HG02610 (cell line): Measurements from ENCODE around the gene LCTL.
"Not testable (repeated sequence)": the region's sequence is repeated elsewhere in the genome, so short reads cannot be mapped to it uniquely, and the experiment has no call there.

Source experiments
- ATAC-seq: cut with Tn5 transposase; IDR thresholded peaks from one replicate; pipeline ENCODE4 v1.9.1; 2021; ENCODE audit warnings: mild to moderate bottlenecking, moderate library complexity; ENCODE audit not compliant: unreplicated experiment

The LCTL gene

DNA sequence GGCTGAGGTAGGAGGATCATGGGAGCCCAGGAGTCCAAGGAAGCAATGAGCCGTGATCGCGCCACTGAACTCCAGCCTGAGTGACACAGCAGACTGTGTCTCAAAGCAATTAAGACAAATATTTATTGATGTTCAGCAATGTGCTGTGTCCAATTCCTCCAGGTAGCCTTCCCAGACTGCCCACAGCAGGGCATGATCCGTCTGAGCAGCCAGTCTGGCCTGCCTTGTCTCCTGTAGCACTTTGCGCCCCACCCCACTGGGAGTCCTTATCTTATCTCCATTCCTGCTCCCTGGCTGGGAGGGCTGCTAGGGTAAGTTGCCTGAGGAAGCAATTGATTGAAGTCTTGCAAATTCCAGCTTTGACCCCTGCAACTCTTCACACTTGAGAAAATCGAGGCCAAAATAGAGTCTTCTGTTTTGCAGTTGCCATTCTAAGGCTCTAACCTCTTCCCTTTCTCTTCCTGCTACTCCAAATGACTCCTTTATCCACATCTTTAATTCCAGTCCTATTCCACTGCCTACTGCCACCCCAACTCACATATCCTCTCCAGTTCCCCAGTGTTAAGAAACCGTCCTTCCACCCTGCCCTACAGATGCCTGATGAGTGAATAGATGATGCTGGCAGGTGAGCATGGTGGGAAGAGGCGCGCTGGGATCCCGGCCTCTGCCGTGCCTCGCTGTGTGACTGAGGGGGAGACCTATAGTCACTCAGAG lies 26.9 kb upstream of the LCTL start:
- no peak for ATAC-seq

DNA sequence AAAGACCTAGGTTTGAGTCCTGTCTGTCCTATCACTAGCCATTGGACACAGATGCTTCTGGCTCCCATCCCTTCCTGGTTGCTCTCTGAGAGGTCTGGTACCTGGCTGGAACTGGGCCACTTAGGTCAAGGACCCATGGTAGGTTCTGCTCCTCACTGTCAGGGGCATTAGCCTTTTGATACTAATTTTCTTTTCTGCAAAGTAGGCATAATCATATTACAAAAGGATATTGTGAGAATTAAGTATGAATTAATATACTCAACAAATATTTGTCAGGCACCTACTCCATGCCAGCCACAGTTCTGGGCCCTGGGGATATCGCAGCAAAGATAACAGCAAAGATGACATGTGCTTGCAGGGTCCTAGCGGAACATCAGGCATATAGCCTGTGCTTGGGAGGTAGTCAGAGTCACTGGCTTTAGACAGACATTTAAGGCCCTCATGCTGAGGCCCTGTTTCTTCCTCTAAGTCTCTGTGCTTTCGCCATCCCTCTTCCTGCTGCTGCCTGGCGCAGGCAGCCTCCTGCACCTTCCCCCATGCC lies 25.6 kb upstream of the LCTL start:
- ATAC-seq = no peak

GRCh38 chr15:66590435-66590834 lies 24.6 kb upstream of the LCTL start:
- ATAC-seq = no peak

DNA sequence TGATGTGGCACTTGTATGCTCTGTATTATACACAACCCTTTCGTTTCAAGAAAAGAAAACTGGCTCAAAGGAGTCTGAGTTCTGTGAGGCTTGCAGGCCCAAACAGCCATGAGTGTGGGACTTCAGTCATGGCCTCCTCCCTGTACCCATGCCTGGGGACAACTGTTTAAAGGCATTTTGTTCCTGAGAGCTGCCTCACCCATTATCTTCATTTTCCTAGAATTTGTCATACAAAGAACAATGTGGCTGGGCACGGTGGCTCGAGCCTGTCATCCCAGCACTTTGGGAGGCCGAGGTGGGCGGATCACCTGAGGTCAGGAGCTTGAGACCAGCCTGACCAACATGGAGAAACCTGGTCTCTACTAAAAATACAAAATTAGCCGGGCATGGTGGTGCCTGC lies 23.6 kb upstream of the LCTL start:
- ATAC-seq = not testable (repeated sequence)

DNA sequence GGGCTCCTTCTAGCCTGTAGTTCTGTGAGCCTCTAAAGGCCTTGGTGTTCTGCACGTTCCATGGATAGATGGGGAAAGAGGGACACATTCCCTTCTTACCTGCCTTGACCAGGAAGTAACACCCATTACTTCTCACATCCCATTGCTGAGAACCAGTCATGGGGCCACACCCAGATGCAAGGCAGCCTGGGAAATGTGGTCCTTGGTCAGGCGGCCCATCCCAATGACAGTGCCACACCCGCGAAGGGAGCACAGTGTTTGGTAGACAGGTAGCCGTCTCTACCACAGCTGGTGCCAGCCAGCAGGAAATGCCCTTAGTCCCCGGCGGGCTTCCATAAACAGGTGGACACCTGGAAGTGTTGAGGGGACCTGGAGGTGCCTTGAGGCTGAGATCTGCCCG lies 23.2 kb upstream of the LCTL start:
- no peak for ATAC-seq

- ATAC-seq = no peak
Measured at GRCh38 chr15:66588537-66588936, 22.7 kb upstream of the LCTL start.

- ATAC-seq = no peak
Measured at GRCh38 chr15:66587749-66588148, 22.0 kb upstream of the LCTL start.

GRCh38 chr15:66587020-66587419 lies 21.2 kb upstream of the LCTL start:
- ATAC-seq = no peak

DNA sequence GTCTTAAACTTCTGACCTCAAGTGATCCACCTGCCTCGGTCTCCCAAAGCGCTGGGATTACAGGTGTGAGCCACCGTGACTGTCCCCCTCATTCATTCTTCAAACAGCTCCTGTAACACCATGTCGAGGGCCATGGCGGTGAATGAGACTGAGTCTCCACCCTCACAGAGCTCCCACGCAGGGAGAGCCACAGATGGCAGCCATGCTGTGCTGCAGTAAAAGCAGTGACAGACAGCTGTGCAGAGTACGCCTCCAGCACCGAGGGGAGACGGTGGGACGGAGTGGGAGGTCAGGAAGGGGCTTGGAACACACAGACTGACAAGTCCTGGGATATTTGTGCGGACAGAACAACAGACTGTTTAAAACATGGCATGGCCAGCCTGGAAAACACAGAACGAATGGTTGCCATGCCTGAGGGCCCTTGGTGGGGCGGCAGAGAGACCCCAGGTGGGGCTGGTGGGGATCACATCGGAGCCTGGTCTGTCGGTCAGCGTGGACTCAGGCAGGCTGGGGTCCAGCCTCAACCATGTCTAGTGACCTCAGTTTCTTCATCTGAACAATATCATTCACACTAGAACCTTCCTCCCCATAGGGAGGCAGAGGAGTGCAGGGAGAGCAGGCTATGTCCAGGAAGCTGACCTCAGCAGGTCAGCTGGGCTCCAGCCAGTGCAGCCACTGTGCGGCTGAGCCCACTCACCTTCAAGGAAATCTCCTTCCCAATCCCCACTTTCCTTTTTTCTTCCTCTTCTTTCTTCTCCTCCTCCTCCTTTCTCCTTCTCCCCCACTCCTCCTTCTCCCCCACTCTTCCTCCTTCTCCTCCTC lies 20.6 kb upstream of the LCTL start:
- no peak for ATAC-seq

DNA sequence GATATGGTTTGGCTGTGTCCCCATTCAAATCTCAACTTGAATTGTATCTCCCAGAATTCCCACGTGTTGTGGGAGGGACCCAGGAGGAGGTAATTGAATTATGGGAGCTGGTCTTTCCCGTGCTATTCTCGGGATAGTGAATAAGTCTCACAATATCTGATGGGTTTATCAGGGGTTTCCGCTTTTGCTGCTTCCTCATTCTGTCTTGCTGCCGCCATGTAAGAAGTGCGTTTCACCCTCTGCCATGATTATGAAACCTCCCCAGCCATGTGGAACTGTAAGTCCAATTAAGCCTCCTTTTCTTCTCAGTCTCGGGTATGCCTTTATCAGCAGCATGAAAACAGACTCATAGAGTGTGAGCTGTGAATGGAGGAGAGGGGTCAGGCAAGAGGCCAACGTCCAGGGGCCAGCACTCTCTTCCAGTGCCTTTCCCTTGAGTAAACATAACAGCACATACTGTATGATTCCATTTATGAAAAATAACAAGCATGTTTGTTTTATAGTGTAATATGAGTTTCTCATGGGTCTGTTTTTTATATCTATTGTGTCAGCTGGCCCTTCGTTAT lies 16.3 kb upstream of the LCTL start:
- ATAC-seq = no peak

- no peak for ATAC-seq
Measured at GRCh38 chr15:66580643-66581042, 14.8 kb upstream of the LCTL start.

GRCh38 chr15:66578286-66578875 lies 12.6 kb upstream of the LCTL start:
- no peak for ATAC-seq

DNA sequence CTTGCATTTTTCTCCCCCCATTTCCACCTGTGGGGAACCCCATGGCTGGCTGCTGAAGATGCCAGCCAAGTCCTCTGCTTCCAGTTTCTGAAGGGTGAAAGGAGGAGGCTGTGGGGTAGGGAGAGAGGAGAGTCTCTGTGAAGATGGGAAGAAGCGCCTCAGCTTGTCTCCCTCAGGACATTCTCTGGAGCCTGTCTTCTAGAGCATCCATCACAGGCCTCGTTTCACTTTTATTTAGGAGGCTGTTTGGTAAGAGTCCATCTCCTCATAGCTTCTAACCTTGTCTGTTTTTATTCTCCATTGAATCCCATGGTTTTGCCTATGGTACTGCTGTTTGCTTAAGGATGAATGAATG lies 8.8 kb upstream of the LCTL start:
- ATAC-seq = no peak

GRCh38 chr15:66573719-66574595 lies 8.2 kb upstream of the LCTL start:
- ATAC-seq = no peak

GRCh38 chr15:66573348-66573718 lies 7.5 kb upstream of the LCTL start:
- no peak for ATAC-seq

- no peak for ATAC-seq
Measured at GRCh38 chr15:66572146-66572545, 6.3 kb upstream of the LCTL start.

DNA sequence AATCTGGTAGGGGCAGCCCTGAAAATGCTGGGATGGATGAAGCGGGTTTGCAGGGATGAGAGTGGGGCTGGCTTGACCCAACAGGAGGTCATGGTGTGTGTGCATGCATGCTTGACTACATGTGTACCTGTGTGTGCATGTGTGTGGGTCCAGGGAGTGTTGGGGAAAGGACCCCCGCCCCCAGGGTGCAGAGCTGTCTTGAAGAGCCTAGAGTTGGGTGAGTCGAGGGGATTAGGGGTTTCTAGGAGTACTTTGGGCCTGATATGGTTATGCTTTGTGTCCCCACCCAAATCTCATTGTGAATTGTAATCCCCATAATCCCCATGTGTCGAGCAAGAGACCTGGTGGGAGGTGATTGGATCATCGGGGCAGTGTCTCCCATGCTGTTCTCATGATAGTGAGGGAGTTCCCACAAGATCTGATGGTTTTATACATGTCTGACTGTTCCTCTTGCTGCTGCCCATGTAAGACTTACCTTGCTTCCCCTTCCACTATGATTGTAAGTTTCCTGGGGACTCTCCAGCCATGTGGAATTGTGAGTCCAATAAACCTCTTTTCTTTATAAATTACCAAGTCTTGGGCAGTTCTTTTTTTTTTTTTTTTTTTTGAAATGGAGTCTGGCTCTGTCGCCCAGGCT lies 5.2 kb upstream of the LCTL start:
- no peak for ATAC-seq

DNA sequence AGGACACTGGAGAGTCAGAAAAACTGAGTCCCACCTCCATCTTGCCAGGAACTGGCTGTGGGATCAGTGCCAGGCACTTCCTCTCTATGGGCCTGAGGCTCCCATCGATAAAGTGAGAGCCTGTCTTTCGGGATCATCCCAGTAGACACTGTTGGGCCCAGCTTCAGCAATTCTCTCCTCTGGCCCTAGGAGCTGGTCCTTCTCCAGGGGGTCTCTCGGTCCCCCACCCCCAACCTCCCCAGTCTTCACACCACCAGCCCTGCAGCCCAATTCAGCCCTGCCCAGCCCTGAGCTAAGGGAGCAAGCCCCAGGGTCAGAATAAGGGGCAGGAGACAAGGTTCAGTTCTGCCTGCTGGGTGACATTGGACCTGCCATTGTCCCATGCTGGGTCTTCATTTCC lies 4.5 kb upstream of the LCTL start:
- ATAC-seq = no peak

DNA sequence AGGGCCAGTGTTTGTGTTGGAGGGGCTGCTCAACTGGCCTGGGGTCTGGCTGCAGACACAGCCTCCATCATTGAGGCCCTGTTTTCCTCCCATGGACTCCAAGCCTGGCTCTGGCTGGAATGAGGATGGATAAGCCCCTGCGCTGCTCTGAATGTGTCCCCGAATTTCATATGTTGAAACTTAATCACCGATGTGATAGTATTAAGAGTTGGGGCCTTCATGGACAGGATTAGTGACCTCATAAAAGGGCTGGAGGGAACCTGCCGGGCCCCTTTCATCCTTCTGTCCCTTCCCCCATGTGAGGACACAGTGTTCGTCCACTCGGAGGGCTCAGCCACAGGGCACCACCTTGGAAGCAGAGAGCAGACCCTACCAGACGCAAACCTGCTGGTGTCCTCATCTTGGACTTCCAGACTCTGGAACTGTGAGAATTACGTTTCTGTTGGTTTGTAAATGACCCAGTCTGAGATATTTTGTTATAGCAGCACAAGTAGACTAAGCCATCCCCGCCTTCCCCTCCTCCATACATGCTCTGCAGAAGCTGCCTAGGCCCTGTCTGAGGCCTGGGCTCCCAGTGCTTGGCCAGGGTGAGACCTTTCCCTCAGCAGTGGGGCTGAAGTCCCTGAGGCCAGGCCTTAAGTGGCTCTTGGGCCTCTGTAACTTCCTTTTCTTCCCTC lies 3.8 kb upstream of the LCTL start:
- no peak for ATAC-seq

GRCh38 chr15:66567897-66568296 lies 2.1 kb upstream of the LCTL start:
- no peak for ATAC-seq
